Measurements from ENCODE around the gene ATP2B2. TPM values are rescaled to one million over a fixed set of nuclear protein-coding genes. Genes with fewer than 3 reads are reported as not detected.

Gene ATP2B2
- total and polyA plus RNA-seq, 8 donors, result 0.01 to 0.18 (median 0.06) TPM; not detected in 1

GRCh38 chr3:10375296-10376053, 129.9 kb downstream of the ATP2B2 start:
- Histone ChIP-seq H3K4me3 (no peak overlapping the region), H3K27ac (no peak overlapping the region), H3K36me3 (no peaks in the 10 kb centered on the region), H3K27me3 (peaks cover 0 to 6% of the 10 kb centered on the region in 2 donors), H3K4me1 (no peaks in the 10 kb centered on the region), H3K9me3 (peaks cover 0 to 3% of the 10 kb centered on the region in 2 donors)
- intact Hi-C loops (cut with DNase I), result no loop called here
- no peak for TF ChIP-seq CTCF (IDR thresholded peaks at IDR 0.05)
- ATAC-seq (no peak), DNase-seq (peak in 1 of 4 donors; percentile 59)

- H3K27ac ChIP-seq, result no peak overlapping the region
- H3K36me3 ChIP-seq, result no peaks in the 10 kb centered on the region
- H3K4me3 ChIP-seq, result no peak overlapping the region
- peaks cover 0 to 6% of the 10 kb centered on the region in 2 donors for H3K27me3 ChIP-seq
- DNase-seq (peak in 1 of 4 donors; percentile 18), ATAC-seq (no peak)
- no peaks in the 10 kb centered on the region for H3K4me1 ChIP-seq
- intact Hi-C loops (cut with DNase I), result no loop called here
- H3K9me3 ChIP-seq, result peaks cover 0 to 3% of the 10 kb centered on the region in 2 donors
- no peak for TF ChIP-seq CTCF (IDR thresholded peaks at IDR 0.05)
These were observed 131.1 kb downstream of the ATP2B2 start for GRCh38 chr3:10374311-10374710.

- no peak for ATAC-seq
- no peak overlapping the region for H3K27ac ChIP-seq
- intact Hi-C loops (cut with DNase I), result no loop called here
- no peaks in the 10 kb centered on the region for H3K4me1 ChIP-seq
- H3K9me3 ChIP-seq, result peaks cover 0 to 3% of the 10 kb centered on the region in 2 donors
- TF ChIP-seq CTCF (IDR thresholded peaks at IDR 0.05), result no peak
- H3K27me3 ChIP-seq, result peaks cover 0 to 6% of the 10 kb centered on the region in 2 donors
- no peak for DNase-seq
- H3K4me3 ChIP-seq, result no peak overlapping the region
- no peaks in the 10 kb centered on the region for H3K36me3 ChIP-seq
These were observed 131.6 kb downstream of the ATP2B2 start for GRCh38 chr3:10373686-10374261.

GRCh38 chr3:10371789-10372188, 133.6 kb downstream of the ATP2B2 start:
- Histone ChIP-seq H3K4me3 (no peak overlapping the region), H3K27ac (no peak overlapping the region), H3K9me3 (peaks cover 0 to 3% of the 10 kb centered on the region in 2 donors), H3K4me1 (no peaks in the 10 kb centered on the region), H3K36me3 (no peaks in the 10 kb centered on the region), H3K27me3 (no peaks in the 10 kb centered on the region)
- intact Hi-C loops (cut with DNase I), result no loop called here
- DNase-seq (peak in 1 of 4 donors; percentile 20), ATAC-seq (no peak)
- TF ChIP-seq CTCF (IDR thresholded peaks at IDR 0.05), result no peak

GRCh38 chr3:10371167-10371566, 134.2 kb downstream of the ATP2B2 start:
- intact Hi-C loops (cut with DNase I), result no loop called here
- H3K27me3 ChIP-seq, result no peaks in the 10 kb centered on the region
- TF ChIP-seq CTCF (IDR thresholded peaks at IDR 0.05), result no peak
- peaks cover 0 to 3% of the 10 kb centered on the region in 2 donors for H3K9me3 ChIP-seq
- DNase-seq, result peak in 1 of 4 donors; percentile 24
- H3K36me3 ChIP-seq, result no peaks in the 10 kb centered on the region
- no peak for ATAC-seq
- no peak overlapping the region for H3K27ac ChIP-seq
- no peaks in the 10 kb centered on the region for H3K4me1 ChIP-seq
- no peak overlapping the region for H3K4me3 ChIP-seq

Measured in left lung (tissue), 10 donors.